ENCODE measurements around the gene SORCS2. TPM values are rescaled to one million over a fixed set of nuclear protein-coding genes. Genes with fewer than 3 reads are reported as not detected.

Gene SORCS2
- total RNA-seq, 1 donor from 2014 or later: 13.8 TPM

DNA sequence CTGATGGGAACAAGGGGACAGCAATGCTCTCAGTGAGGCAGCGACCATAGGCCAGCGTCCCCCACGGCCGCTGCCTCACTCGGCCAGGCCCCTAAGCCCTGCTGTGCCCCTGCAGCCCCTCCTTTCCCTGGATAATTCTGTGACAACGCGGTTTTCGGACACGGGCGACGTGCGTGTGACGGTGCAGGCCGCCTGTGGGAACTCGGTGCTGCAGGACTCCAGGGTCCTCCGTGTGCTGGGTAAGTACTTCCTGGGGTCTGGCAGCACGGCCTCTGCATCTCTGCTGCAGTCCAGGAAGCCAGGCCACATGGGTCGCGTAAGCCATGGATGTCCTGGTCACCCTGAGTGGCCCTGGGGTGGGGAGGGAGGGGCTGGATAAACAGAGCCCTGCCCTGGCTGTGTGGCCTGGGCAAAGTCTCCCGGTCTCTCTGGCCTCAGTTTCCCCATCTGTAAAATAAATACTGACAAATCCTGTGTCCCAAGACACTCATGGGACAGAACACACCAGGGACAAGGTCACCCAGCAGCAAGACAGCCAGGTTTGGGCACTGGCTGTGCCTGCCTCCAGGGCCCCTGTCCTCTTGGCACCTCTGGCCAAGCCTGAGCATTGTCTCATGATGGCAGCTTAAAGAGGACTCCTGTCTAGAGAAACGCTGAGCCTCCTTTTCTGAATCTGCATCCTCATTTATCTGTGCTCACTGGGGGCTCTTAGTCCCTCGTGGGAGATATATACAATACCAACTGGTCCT is 534.5 kb downstream of the SORCS2 start:
- FAIRE-seq (no peak), DNase-seq (ENCODE audit: low read depth) (no peak)
- Histone ChIP-seq H3K4me1 (ENCODE audit: insufficient read depth, low read length) (peaks cover 5% of the 10 kb centered on the region), H3K4me2 (ENCODE audit: low read length) (no peak overlapping the region), H2AFZ (ENCODE audit: low read depth, low read length) (no peak overlapping the region), H3K27me3 (ENCODE audit: insufficient read depth, low read length) (peaks cover 2% of the 10 kb centered on the region), H3K36me3 (ENCODE audit: insufficient read depth, low read length) (no peaks in the 10 kb centered on the region), H4K20me1 (ENCODE audit: insufficient read depth, low read length) (peaks cover 6% of the 10 kb centered on the region), H3K4me3 (ENCODE audit: insufficient read depth, low read depth, low read length) (no peak overlapping the region), H3K27ac (ENCODE audit: low read depth, low read length) (no peak overlapping the region), H3K9me3 (ENCODE audit: insufficient read depth, low read depth, low read length) (no peaks in the 10 kb centered on the region), H3K79me2 (ENCODE audit: insufficient read depth, low read length) (no peaks in the 10 kb centered on the region), H3K9ac (ENCODE audit: low read length) (no peak overlapping the region)
- no peak overlapping the region for H3K27ac Mint-ChIP-seq (ENCODE audit: unreplicated experiment)
- no peak overlapping the region for H3K4me3 Mint-ChIP-seq (ENCODE audit: unreplicated experiment)
- no peaks in the 10 kb centered on the region for H3K4me1 Mint-ChIP-seq (ENCODE audit: low read depth, unreplicated experiment)
- H3K9me3 Mint-ChIP-seq (ENCODE audit: unreplicated experiment): peaks cover 4% of the 10 kb centered on the region
- no peak for TF ChIP-seq EZH2 (IDR thresholded peaks at IDR 0.05; ENCODE audit: insufficient read depth, low read length)
- TF ChIP-seq, protein P1, sequence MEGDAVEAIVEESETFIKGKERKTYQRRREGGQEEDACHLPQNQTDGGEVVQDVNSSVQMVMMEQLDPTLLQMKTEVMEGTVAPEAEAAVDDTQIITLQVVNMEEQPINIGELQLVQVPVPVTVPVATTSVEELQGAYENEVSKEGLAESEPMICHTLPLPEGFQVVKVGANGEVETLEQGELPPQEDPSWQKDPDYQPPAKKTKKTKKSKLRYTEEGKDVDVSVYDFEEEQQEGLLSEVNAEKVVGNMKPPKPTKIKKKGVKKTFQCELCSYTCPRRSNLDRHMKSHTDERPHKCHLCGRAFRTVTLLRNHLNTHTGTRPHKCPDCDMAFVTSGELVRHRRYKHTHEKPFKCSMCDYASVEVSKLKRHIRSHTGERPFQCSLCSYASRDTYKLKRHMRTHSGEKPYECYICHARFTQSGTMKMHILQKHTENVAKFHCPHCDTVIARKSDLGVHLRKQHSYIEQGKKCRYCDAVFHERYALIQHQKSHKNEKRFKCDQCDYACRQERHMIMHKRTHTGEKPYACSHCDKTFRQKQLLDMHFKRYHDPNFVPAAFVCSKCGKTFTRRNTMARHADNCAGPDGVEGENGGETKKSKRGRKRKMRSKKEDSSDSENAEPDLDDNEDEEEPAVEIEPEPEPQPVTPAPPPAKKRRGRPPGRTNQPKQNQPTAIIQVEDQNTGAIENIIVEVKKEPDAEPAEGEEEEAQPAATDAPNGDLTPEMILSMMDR (IDR thresholded peaks at IDR 0.05; ENCODE audit: insufficient read depth, low read depth, low read length): no peak
- peaks cover 12% of the 10 kb centered on the region for H3K36me3 Mint-ChIP-seq (ENCODE audit: low read depth, unreplicated experiment)
- peaks cover 38% of the 10 kb centered on the region for H3K27me3 Mint-ChIP-seq (ENCODE audit: low read depth, unreplicated experiment)

DNA sequence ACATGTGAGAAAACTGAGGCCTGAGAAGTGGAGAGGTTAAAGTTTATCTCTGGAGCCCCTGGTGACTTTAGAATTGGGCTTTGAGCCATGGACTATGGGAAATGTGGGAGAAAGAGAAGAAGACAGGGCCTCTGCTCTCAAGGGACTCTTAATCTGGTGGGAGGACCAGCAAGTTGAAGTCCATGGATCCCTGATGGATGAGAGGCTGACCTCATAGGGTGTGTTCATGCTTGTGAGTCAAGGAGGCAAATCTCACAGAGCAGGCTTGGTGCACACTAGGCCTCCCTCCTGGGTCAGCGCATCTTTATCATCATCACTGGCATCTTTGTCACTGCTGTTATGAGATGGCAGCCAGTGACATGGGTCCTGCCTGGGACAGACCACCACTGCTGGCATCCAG is 535.4 kb downstream of the SORCS2 start:
- Mint-ChIP-seq H3K27me3 (ENCODE audit: low read depth, unreplicated experiment) (peaks cover 41% of the 10 kb centered on the region), H3K9me3 (ENCODE audit: unreplicated experiment) (peaks cover 4% of the 10 kb centered on the region), H3K36me3 (ENCODE audit: low read depth, unreplicated experiment) (peaks cover 16% of the 10 kb centered on the region), H3K4me1 (ENCODE audit: low read depth, unreplicated experiment) (no peaks in the 10 kb centered on the region), H3K4me3 (ENCODE audit: unreplicated experiment) (no peak overlapping the region), H3K27ac (ENCODE audit: unreplicated experiment) (no peak overlapping the region)
- H3K4me3 ChIP-seq (ENCODE audit: insufficient read depth, low read depth, low read length): no peak overlapping the region
- H3K4me2 ChIP-seq (ENCODE audit: low read length): no peak overlapping the region
- H3K9me3 ChIP-seq (ENCODE audit: insufficient read depth, low read depth, low read length): no peaks in the 10 kb centered on the region
- no peak for FAIRE-seq
- H3K27ac ChIP-seq (ENCODE audit: low read depth, low read length): no peak overlapping the region
- no peak for DNase-seq (ENCODE audit: low read depth)
- H3K4me1 ChIP-seq (ENCODE audit: insufficient read depth, low read length): peaks cover 5% of the 10 kb centered on the region
- no peak overlapping the region for H2AFZ ChIP-seq (ENCODE audit: low read depth, low read length)
- TF ChIP-seq, protein P1 (IDR thresholded peaks at IDR 0.05; ENCODE audit: insufficient read depth, low read depth, low read length): no peak
- no peak for TF ChIP-seq EZH2 (IDR thresholded peaks at IDR 0.05; ENCODE audit: insufficient read depth, low read length)
- no peak overlapping the region for H3K9ac ChIP-seq (ENCODE audit: low read length)
- no peaks in the 10 kb centered on the region for H3K36me3 ChIP-seq (ENCODE audit: insufficient read depth, low read length)
- no peaks in the 10 kb centered on the region for H3K79me2 ChIP-seq (ENCODE audit: insufficient read depth, low read length)
- peaks cover 5% of the 10 kb centered on the region for H3K27me3 ChIP-seq (ENCODE audit: insufficient read depth, low read length)
- peaks cover 6% of the 10 kb centered on the region for H4K20me1 ChIP-seq (ENCODE audit: insufficient read depth, low read length)

GRCh38 chr4:7731437-7731836 is 539.1 kb downstream of the SORCS2 start:
- no peak overlapping the region for H3K9ac ChIP-seq (ENCODE audit: low read length)
- H3K9me3 ChIP-seq (ENCODE audit: insufficient read depth, low read depth, low read length): no peaks in the 10 kb centered on the region
- H4K20me1 ChIP-seq (ENCODE audit: insufficient read depth, low read length): peaks cover 9% of the 10 kb centered on the region
- H3K9me3 Mint-ChIP-seq (ENCODE audit: unreplicated experiment): peaks cover 3% of the 10 kb centered on the region
- H3K27me3 ChIP-seq (ENCODE audit: insufficient read depth, low read length): peaks cover 5% of the 10 kb centered on the region
- no peak overlapping the region for H2AFZ ChIP-seq (ENCODE audit: low read depth, low read length)
- no peak overlapping the region for H3K27ac ChIP-seq (ENCODE audit: low read depth, low read length)
- DNase-seq (ENCODE audit: low read depth): no peak
- no peaks in the 10 kb centered on the region for H3K4me1 Mint-ChIP-seq (ENCODE audit: low read depth, unreplicated experiment)
- H3K79me2 ChIP-seq (ENCODE audit: insufficient read depth, low read length): no peaks in the 10 kb centered on the region
- H3K27ac Mint-ChIP-seq (ENCODE audit: unreplicated experiment): no peak overlapping the region
- TF ChIP-seq EZH2 (IDR thresholded peaks at IDR 0.05; ENCODE audit: insufficient read depth, low read length): no peak
- TF ChIP-seq, protein P1 (IDR thresholded peaks at IDR 0.05; ENCODE audit: insufficient read depth, low read depth, low read length): no peak
- no peak for FAIRE-seq
- peaks cover 20% of the 10 kb centered on the region for H3K36me3 Mint-ChIP-seq (ENCODE audit: low read depth, unreplicated experiment)
- no peaks in the 10 kb centered on the region for H3K4me1 ChIP-seq (ENCODE audit: insufficient read depth, low read length)
- no peak overlapping the region for H3K4me2 ChIP-seq (ENCODE audit: low read length)
- peaks cover 60% of the 10 kb centered on the region for H3K27me3 Mint-ChIP-seq (ENCODE audit: low read depth, unreplicated experiment)
- no peaks in the 10 kb centered on the region for H3K36me3 ChIP-seq (ENCODE audit: insufficient read depth, low read length)
- H3K4me3 Mint-ChIP-seq (ENCODE audit: unreplicated experiment): no peak overlapping the region
- no peak overlapping the region for H3K4me3 ChIP-seq (ENCODE audit: insufficient read depth, low read depth, low read length)

Measured in astrocyte (in vitro differentiated cells and primary cell).